Panc1 (cell line): ENCODE data around the gene ELAC1.

ENCODE experiments used
- CTCF ChIP-seq: fragments of 450-650 bp; IDR thresholded peaks from 2 replicates; pipeline ENCODE4 v1.5.1; 2017; ENCODE audit warnings: mild to moderate bottlenecking
- POLR2AphosphoS5 ChIP-seq: IDR thresholded peaks from 2 replicates; pipeline ENCODE4 v1.6.1; 2012; ENCODE audit warnings: mild to moderate bottlenecking, low read depth, low read length, moderate library complexity
- TCF7L2 ChIP-seq: IDR thresholded peaks from 2 replicates; pipeline ENCODE4 v1.6.1; 2011; ENCODE audit warnings: mild to moderate bottlenecking, low read depth, low read length, inconsistent platforms

- TF ChIP-seq CTCF (no peak), POLR2AphosphoS5 (no peak), TCF7L2 (no peak)
Measured at GRCh38 chr18:50981381-50981780, 13.5 kb downstream of the ELAC1 start.
